SJSA1 (cell line): ENCODE data around the gene DDR1. TPM values are rescaled to one million over a fixed set of nuclear protein-coding genes. Genes with fewer than 3 reads are reported as not detected.

Source experiments
- DNase-seq, 2 experiments: peaks; one replicate each; pipeline ENCODE4 v3.0.0-alpha.2; 2015 to 2020; ENCODE audit warnings: low spot score in 2 of 2, low read depth in 1 of 2
- H3K27ac ChIP-seq: fragments of 250-450 bp; sonication (Bioruptor Pico); 2 replicates; pipeline ENCODE4 v1.5.1; 2020; ENCODE audit warnings: mild to moderate bottlenecking, moderate library complexity
- H3K27me3 ChIP-seq: fragments of 250-450 bp; sonication (Bioruptor Pico); replicated peaks from 2 replicates; pipeline ENCODE4 v1.5.1; 2020; ENCODE audit warnings: mild to moderate bottlenecking, moderate library complexity
- H3K36me3 ChIP-seq: fragments of 250-450 bp; sonication (Bioruptor Pico); 2 replicates; pipeline ENCODE4 v1.5.1; 2020; ENCODE audit warnings: mild to moderate bottlenecking
- H3K4me1 ChIP-seq: fragments of 250-450 bp; sonication (Bioruptor Pico); replicated peaks from 2 replicates; pipeline ENCODE4 v1.6.1; 2021; ENCODE audit warnings: mild to moderate bottlenecking
- H3K4me3 ChIP-seq: fragments of 250-450 bp; sonication (Bioruptor Pico); 2 replicates; pipeline ENCODE4 v1.5.1; 2020; ENCODE audit warnings: mild to moderate bottlenecking
- H3K9me3 ChIP-seq: fragments of 250-450 bp; sonication (Bioruptor Pico); replicated peaks from 2 replicates; pipeline ENCODE4 v1.5.1; 2020; ENCODE audit warnings: mild to moderate bottlenecking
- total RNA-seq: library from RNA; depleted of rRNA; stranded (reverse); fragments of >200 nt; shearing (Covaris generic); gene quantifications from 2 replicates; pipeline ENCODE4 v1.2.3, GENCODE V29; 2014

Gene DDR1
- total RNA-seq, 1 experiment from 2014 or later, result 18.2 TPM

- H3K36me3 ChIP-seq, result no peaks in the 10 kb centered on the region
- no peak overlapping the region for H3K4me3 ChIP-seq
- H3K4me1 ChIP-seq, result peaks cover 34% of the 10 kb centered on the region
- H3K27ac ChIP-seq, result no peak overlapping the region
- DNase-seq, result no peak
- no peaks in the 10 kb centered on the region for H3K9me3 ChIP-seq
- H3K27me3 ChIP-seq, result no peaks in the 10 kb centered on the region
These were observed 2.7 kb upstream of the DDR1 start for GRCh38 chr6:30881392-30882203.

- no peak overlapping the region for H3K27ac ChIP-seq
- H3K27me3 ChIP-seq, result no peaks in the 10 kb centered on the region
- H3K4me1 ChIP-seq, result peaks cover 31% of the 10 kb centered on the region
- no peaks in the 10 kb centered on the region for H3K9me3 ChIP-seq
- no peak overlapping the region for H3K4me3 ChIP-seq
- no peak for DNase-seq
- no peaks in the 10 kb centered on the region for H3K36me3 ChIP-seq
These were observed 2.0 kb upstream of the DDR1 start for GRCh38 chr6:30882204-30882758.

- peaks cover 32% of the 10 kb centered on the region for H3K4me1 ChIP-seq
- no peaks in the 10 kb centered on the region for H3K9me3 ChIP-seq
- no peak for DNase-seq
- H3K4me3 ChIP-seq, result no peak overlapping the region
- no peak overlapping the region for H3K27ac ChIP-seq
- H3K36me3 ChIP-seq, result no peaks in the 10 kb centered on the region
- no peaks in the 10 kb centered on the region for H3K27me3 ChIP-seq
These were observed 1.3 kb upstream of the DDR1 start for GRCh38 chr6:30882759-30883684.

DNA sequence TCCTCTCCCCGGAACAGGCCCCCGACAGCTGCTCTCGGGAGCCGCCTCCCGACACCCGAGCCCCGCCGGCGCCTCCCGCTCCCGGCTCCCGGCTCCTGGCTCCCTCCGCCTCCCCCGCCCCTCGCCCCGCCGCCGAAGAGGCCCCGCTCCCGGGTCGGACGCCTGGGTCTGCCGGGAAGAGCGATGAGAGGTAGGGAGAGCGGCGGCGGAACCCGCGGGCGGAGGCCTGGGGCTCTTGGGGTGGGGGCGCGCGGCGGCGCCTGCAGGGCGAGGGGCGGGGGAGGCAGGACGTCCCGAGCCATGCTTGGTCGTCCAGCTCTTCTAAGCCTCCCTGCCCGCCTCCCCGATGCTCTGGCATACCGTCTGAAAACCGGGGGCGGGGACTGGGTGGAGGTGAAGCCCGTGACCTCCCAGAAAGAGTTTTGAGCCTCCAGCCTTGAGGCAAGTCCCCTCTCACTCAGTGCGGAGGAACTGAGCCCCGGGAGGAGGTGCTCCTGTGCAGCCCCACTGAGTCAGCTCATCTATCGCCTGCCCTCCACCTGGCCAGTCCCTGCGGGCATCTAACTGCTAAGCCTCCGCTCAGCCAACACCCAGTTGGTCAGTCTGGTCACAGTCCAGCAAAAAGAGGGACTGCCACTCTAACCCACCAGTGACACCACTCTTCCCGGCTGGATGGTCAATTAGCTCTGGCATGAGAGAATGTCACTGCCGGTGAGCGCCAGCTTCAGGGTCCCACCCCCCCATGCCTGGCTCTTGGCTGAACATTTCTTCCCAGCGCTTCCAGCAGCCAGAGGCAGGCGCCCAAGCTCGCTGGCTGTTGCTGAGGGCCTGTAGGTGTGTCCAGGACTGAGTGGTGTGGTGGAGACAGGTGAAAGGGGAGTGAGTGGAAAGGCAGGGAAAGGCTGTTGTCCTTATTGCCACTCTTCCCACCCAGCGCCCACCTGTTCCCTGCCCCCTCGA is 482 bp downstream of the DDR1 start:
- Histone ChIP-seq H3K36me3 (peaks cover 6% of the 10 kb centered on the region; the same call in 1 of the 2 replicates), H3K4me1 (peaks cover 44% of the 10 kb centered on the region), H3K27ac (no peak overlapping the region), H3K27me3 (no peaks in the 10 kb centered on the region), H3K9me3 (no peaks in the 10 kb centered on the region), H3K4me3 (peak overlapping the region; percentile 53)
- peak in 1 of 2 experiments; percentile 41 for DNase-seq

- peak overlapping the region; percentile 60 for H3K27ac ChIP-seq
- peaks cover 10% of the 10 kb centered on the region; the same call in 1 of the 2 replicates for H3K36me3 ChIP-seq
- peaks cover 51% of the 10 kb centered on the region for H3K4me1 ChIP-seq
These were observed 1.2 kb downstream of the DDR1 start for GRCh38 chr6:30885481-30885998.

DNA sequence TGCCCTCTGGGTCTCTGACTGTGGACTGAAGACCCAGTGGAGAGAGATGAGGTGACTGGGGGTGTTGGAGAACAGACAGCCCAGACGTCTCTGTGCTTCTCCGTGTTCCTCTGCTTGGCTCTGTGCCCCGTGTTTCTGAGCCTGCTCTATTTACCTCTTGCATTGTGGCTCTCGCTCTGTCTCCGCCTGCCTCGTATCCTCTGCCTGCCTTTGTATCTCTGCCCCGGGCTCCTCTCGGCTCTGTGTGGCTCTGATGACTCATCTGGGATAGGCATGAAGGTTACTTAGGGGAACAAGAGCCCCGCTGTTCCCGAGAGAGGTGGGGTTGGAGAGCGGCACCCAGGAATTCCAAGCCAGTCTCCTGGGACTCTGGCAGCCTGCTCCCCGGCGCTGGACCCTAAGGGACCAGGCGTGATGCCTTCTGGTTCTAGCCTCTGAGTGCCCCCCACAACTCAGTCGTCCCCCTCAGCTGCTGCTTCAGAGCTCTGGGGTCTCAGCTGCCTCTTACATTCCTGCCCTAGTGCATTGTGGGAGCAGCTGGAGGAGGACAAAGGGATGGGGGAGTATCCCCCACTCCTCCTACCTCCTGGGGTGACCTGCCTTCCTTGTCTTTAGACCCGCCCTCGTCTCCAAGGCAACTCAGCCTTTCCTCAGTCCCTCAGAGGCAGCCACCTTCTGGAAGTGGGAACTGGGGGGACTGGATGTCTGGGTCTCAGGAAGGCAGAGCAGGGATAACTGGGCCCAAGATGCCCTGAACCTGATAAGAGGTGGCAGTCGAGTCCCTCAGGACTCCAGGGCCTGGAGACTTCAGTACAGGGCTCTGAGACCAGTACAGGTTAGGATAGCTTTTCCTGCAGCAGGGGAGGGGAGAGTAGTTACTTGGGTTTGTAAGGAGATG is 1.9 kb downstream of the DDR1 start:
- Histone ChIP-seq H3K27me3 (no peaks in the 10 kb centered on the region), H3K27ac (peak overlapping the region; percentile 60), H3K4me3 (peak overlapping the region; percentile 53), H3K9me3 (no peaks in the 10 kb centered on the region), H3K36me3 (peaks cover 13% of the 10 kb centered on the region; the same call in 1 of the 2 replicates), H3K4me1 (peaks cover 51% of the 10 kb centered on the region)
- DNase-seq, result peak; percentile 82 to 93

More at GRCh38 chr6:30885481-30885998, 1.2 kb downstream of the DDR1 start:
- Histone ChIP-seq H3K27me3 (no peaks in the 10 kb centered on the region), H3K9me3 (no peaks in the 10 kb centered on the region), H3K4me3 (peak overlapping the region; percentile 53)
- DNase-seq, result no peak

GRCh38 chr6:30886897-30887255 is 2.6 kb downstream of the DDR1 start:
- Histone ChIP-seq H3K27ac (no peak overlapping the region), H3K4me3 (no peak overlapping the region), H3K9me3 (no peaks in the 10 kb centered on the region), H3K27me3 (no peaks in the 10 kb centered on the region), H3K36me3 (peaks cover 15% of the 10 kb centered on the region), H3K4me1 (peaks cover 51% of the 10 kb centered on the region)
- DNase-seq, result no peak

- no peak overlapping the region for H3K4me3 ChIP-seq
- DNase-seq, result peak; percentile 57 to 79
- H3K36me3 ChIP-seq, result peaks cover 26% of the 10 kb centered on the region
- H3K9me3 ChIP-seq, result no peaks in the 10 kb centered on the region
- no peaks in the 10 kb centered on the region for H3K27me3 ChIP-seq
- peak overlapping the region; percentile 42 for H3K27ac ChIP-seq
- H3K4me1 ChIP-seq, result peaks cover 51% of the 10 kb centered on the region
These were observed 3.8 kb downstream of the DDR1 start for GRCh38 chr6:30887901-30888815.

- no peak overlapping the region for H3K27ac ChIP-seq
- no peaks in the 10 kb centered on the region for H3K9me3 ChIP-seq
- peaks cover 29% of the 10 kb centered on the region for H3K36me3 ChIP-seq
- H3K27me3 ChIP-seq, result no peaks in the 10 kb centered on the region
- H3K4me1 ChIP-seq, result peaks cover 52% of the 10 kb centered on the region
- no peak for DNase-seq
- no peak overlapping the region for H3K4me3 ChIP-seq
These were observed 4.6 kb downstream of the DDR1 start for GRCh38 chr6:30888816-30889495.

- H3K36me3 ChIP-seq, result peaks cover 29% of the 10 kb centered on the region
- no peak for DNase-seq
- no peak overlapping the region for H3K27ac ChIP-seq
- no peaks in the 10 kb centered on the region for H3K27me3 ChIP-seq
- peaks cover 51% of the 10 kb centered on the region for H3K4me1 ChIP-seq
- H3K4me3 ChIP-seq, result no peak overlapping the region
- no peaks in the 10 kb centered on the region for H3K9me3 ChIP-seq
These were observed 5.2 kb downstream of the DDR1 start for GRCh38 chr6:30889496-30889885.
